SK-N-SH treated with all-trans-retinoic acid at 6 μM for 48 hours (cell line): Measurements from ENCODE around the gene IFITM2.

Experiments used
- CSRNP3 ChIP-seq: fragments of 250-450 bp; sonication (Bioruptor Pico); IDR thresholded peaks from 2 replicates; pipeline ENCODE4 v1.5.1; 2021; ENCODE audit warnings: mild to moderate bottlenecking, moderate library complexity
- PATZ1 ChIP-seq: fragments of 250-450 bp; sonication (Bioruptor Pico); IDR thresholded peaks from 2 replicates; pipeline ENCODE4 v1.8.0; 2020; ENCODE audit warnings: mild to moderate bottlenecking, moderate library complexity, borderline replicate concordance
- RARB ChIP-seq: fragments of 250-450 bp; sonication (Bioruptor Pico); IDR thresholded peaks from 2 replicates; pipeline ENCODE4 v1.8.0; 2021; ENCODE audit warnings: mild to moderate bottlenecking, moderate library complexity
- TCF4 ChIP-seq: fragments of 250-450 bp; sonication (Bioruptor Pico); IDR thresholded peaks from 2 replicates; pipeline ENCODE4 v1.8.0; 2021; ENCODE audit warnings: mild to moderate bottlenecking, moderate library complexity, borderline replicate concordance
- TOX ChIP-seq: fragments of 250-450 bp; sonication (Bioruptor Pico); IDR thresholded peaks from 2 replicates; pipeline ENCODE4 v1.8.0; 2021; ENCODE audit warnings: mild to moderate bottlenecking, moderate library complexity, borderline replicate concordance
- ZC3H10 ChIP-seq: fragments of 250-450 bp; sonication (Bioruptor Pico); IDR thresholded peaks from 2 replicates; pipeline ENCODE4 v1.5.1; 2021; ENCODE audit warnings: mild to moderate bottlenecking, moderate library complexity
- ZFP3 ChIP-seq: fragments of 250-450 bp; sonication (Bioruptor Pico); IDR thresholded peaks from 2 replicates; pipeline ENCODE4 v1.5.0; 2020; ENCODE audit warnings: mild to moderate bottlenecking, moderate library complexity
- ZNF70 ChIP-seq: fragments of 450-650 bp; formaldehyde crosslinking; IDR thresholded peaks from 2 replicates; pipeline ENCODE4 v1.5.0; 2020; ENCODE audit warnings: mild to moderate bottlenecking, moderate library complexity
- ZNF8 ChIP-seq: fragments of 450-650 bp; formaldehyde crosslinking; IDR thresholded peaks from 2 replicates; pipeline ENCODE4 v1.5.0; 2020; ENCODE audit warnings: mild to moderate bottlenecking, moderate library complexity

- TF ChIP-seq ZFP3 (CRISPR knock-in tag), result no peak
- TF ChIP-seq ZNF70 (CRISPR knock-in tag), result no peak
- no peak for TF ChIP-seq PATZ1 (CRISPR knock-in tag)
- TF ChIP-seq CSRNP3 (CRISPR knock-in tag), result no peak
- TF ChIP-seq RARB (CRISPR knock-in tag), result no peak
- no peak for TF ChIP-seq ZC3H10
- TF ChIP-seq TOX (CRISPR knock-in tag), result no peak
- TF ChIP-seq TCF4 (CRISPR knock-in tag), result no peak
- TF ChIP-seq ZNF8 (CRISPR knock-in tag), result no peak
Observed at GRCh38 chr11:316031-316701, 8.6 kb downstream of the IFITM2 start.
